ENCODE results near the gene CCNG1.

The CCNG1 gene

DNA sequence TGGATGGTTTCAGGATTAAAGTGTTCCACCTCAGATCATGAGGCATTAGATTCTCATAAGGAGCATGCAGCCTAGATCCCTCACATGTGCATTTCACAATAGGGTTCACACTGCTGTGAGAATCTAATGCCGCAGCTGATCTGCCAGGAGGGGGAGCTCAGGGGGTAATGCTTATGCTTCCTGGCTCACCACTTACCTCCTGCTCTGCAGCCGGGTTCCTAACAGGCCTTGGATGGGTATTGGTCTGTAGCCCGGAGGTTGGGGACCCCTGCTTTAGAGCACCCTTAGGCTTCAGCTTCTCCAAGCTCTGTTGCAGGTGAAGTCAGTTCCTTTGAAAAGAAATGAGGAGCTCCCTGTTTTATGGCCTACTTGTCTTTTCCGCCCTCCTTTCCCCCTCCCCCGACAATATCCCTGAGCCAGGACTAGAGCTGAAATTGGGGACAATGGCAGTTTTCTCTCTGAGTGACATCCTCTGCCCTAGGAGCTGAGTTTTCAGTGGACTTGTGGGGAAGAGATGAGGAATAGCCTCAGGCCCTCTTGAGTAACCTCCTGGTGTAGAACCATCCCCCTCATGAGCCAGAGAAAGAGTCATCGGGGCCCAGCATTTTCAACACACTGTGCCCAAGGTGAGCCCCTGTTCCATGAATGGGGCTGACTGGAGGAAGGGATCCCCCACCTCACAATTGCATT is 51.8 kb downstream of the CCNG1 start:
- peak; percentile 40 for DNase-seq (ENCODE audit: low read depth)
- H3K4me3 ChIP-seq (ENCODE audit: control insufficient read depth, low read depth, low read length) = no peak overlapping the region
- TF ChIP-seq, protein P1, sequence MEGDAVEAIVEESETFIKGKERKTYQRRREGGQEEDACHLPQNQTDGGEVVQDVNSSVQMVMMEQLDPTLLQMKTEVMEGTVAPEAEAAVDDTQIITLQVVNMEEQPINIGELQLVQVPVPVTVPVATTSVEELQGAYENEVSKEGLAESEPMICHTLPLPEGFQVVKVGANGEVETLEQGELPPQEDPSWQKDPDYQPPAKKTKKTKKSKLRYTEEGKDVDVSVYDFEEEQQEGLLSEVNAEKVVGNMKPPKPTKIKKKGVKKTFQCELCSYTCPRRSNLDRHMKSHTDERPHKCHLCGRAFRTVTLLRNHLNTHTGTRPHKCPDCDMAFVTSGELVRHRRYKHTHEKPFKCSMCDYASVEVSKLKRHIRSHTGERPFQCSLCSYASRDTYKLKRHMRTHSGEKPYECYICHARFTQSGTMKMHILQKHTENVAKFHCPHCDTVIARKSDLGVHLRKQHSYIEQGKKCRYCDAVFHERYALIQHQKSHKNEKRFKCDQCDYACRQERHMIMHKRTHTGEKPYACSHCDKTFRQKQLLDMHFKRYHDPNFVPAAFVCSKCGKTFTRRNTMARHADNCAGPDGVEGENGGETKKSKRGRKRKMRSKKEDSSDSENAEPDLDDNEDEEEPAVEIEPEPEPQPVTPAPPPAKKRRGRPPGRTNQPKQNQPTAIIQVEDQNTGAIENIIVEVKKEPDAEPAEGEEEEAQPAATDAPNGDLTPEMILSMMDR (conservative IDR thresholded peaks at IDR 0.05; ENCODE audit: control insufficient read depth, insufficient read depth, low read depth, low read length) = peak; percentile 25

DNA sequence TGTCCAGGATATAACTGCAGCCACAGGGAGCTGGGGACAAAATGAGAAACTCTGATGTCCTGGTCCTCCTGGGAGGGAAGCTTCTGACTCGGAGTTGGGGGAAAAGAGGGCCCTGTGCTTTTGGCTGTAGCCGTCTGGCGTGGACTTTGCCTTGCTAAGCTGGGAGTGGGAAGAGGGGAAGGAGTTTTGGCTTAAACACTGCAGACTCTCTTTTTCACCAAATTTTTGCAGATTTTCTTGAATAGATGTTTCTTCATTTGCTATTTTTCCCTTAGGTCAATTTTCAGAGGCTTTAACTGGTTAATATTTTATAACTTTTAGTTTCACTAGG is 52.3 kb downstream of the CCNG1 start:
- no peak for DNase-seq (ENCODE audit: low read depth)
- H3K4me3 ChIP-seq (ENCODE audit: control insufficient read depth, low read depth, low read length) = no peak overlapping the region
- TF ChIP-seq, protein P1 (conservative IDR thresholded peaks at IDR 0.05; ENCODE audit: control insufficient read depth, insufficient read depth, low read depth, low read length) = no peak
